GM10847 (cell line): ENCODE results near the gene TMED7.

Source experiments
- POLR2A ChIP-seq: IDR thresholded peaks from 2 replicates; pipeline ENCODE4 v1.6.1; 2011; ENCODE audit not compliant: insufficient read length; ENCODE audit errors: extremely low read depth

TMED7 gene

GRCh38 chr5:115634343-115635132 is 8.7 kb upstream of the TMED7 start:
- TF ChIP-seq POLR2A = no peak

GRCh38 chr5:115629903-115630302 is 4.1 kb upstream of the TMED7 start:
- TF ChIP-seq POLR2A = no peak

DNA sequence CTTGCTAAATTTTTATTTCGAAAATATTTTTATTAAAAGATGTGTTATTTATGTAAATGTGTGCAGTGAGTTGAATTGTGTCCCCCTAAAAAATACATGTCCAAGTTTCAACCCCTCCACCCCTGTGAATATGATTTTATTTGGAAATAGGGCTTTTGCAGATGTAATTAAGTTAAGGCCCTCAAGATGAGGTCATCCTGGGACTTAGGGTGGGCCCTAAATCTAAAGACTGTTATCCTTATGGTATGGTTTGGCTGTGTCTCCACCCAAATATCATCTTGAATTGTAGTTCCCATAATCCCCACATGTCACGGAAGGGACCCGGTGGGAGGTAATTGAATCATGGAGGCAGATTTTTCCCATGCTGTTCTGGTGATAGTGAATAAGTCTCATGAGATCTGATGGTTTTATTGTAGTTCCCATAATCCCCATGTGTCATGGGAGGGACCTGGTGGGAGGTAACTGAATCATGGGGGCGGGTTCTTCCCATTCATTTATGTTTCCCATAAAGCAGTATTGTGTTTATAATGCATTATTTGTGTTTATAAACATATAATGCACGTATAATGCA is 1.5 kb upstream of the TMED7 start:
- TF ChIP-seq POLR2A = no peak

DNA sequence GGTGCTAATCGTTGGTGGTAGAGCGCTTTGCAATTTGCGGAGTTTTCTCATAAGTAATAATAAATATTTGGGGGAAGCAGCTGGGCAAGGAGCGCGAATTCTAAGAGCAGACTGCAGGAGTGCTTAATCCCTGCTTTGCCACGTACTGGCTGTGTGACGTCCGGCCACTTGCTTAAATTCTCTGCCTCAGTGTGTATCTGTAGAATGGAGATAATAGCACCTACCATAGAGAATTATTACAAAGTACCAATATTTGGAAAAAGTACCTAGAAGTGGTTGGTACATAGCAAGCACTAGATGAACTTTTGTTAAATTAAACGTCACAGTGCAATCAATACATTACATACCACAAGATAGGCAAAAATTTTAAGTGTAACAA is 598 bp upstream of the TMED7 start:
- no peak for TF ChIP-seq POLR2A

- TF ChIP-seq POLR2A = no peak
These were observed 842 bp downstream of the TMED7 start for GRCh38 chr5:115624994-115625393.

DNA sequence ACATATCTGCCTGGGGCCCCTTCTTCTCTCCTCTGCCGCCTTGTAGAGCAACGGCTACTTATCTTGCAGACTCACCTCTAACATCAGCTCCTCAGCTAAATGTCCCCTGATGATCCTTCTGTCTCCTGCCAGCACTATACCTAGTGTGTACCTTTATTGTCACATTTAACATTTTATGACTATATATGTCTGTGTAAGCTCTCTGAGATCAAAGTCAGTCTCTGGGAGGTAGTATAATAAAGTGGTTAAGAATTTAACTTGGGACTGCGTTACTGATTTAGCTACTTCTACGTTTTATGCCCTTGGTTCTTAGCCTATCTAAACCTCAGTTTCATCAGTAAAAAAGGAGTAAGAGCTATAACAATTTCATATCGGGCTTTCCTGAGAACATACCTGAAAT is 2.2 kb downstream of the TMED7 start:
- no peak for TF ChIP-seq POLR2A

- TF ChIP-seq POLR2A = no peak
These were observed 4.4 kb downstream of the TMED7 start for GRCh38 chr5:115621365-115621900.

GRCh38 chr5:115616892-115617291 is 8.9 kb downstream of the TMED7 start:
- TF ChIP-seq POLR2A = no peak

GRCh38 chr5:115616472-115616871 is 9.4 kb downstream of the TMED7 start:
- TF ChIP-seq POLR2A = no peak

GRCh38 chr5:115611873-115612272 is 14.0 kb downstream of the TMED7 start:
- no peak for TF ChIP-seq POLR2A

GRCh38 chr5:115607935-115608334 is 17.9 kb downstream of the TMED7 start:
- TF ChIP-seq POLR2A = no peak

- TF ChIP-seq POLR2A = no peak
These were observed 20.4 kb downstream of the TMED7 start for GRCh38 chr5:115605436-115605835.

DNA sequence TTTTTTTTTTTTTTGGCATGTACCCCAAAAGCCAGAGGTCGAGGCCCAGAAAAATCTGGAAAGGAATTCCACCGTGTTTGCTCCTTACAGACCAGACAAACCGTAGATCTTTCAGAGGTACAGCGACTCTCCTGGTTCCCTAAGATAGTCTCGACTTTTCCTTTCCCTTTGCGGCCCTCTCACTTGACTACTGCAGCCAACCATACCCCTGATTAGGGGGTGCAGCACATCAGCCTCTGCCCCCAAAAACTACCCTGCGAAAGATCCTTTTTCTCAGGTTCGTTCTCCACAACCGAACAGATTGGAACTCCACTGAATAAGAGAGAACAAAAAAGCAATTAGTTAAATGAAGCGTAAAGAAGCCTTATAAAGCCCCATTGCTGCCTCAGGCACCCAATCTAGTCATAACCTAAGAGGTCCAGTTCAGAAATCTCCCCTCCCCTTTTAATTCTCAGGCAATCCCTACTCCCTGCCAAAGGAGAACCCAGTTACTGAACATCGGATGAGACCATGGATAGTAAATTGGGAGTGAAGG is 23.2 kb downstream of the TMED7 start:
- TF ChIP-seq POLR2A = no peak

- TF ChIP-seq POLR2A = peak; percentile 39
These were observed 23.9 kb downstream of the TMED7 start, which contains the start of gene TICAM2 for GRCh38 chr5:115601701-115602590. TSS of gene TICAM2 (minus strand) at chr5:115602479. CDS start at chr5:115581256, 21,223 bp downstream.

- TF ChIP-seq POLR2A = no peak
These were observed 25.1 kb downstream of the TMED7 start for GRCh38 chr5:115600766-115601165.
